Activated naive CD8-positive, alpha-beta T cell treated with anti-CD3 and anti-CD28 coated beads, Interleukin-2, amount 50 U/mL, for 24 hours (primary cell): Measurements from ENCODE around the gene EPB41L5.
A peak's percentile ranks its signal among the peaks of the same experiment; 100 is the strongest.

Source experiments
- ATAC-seq: fragments of 150-1000 bp; cut with Tn5 transposase; one replicate; pipeline ENCODE4 v1.10.0; 2021
- DNase-seq: peaks from one replicate; pipeline ENCODE4 v3.0.0; 2021
- H3K27ac Mint-ChIP-seq: one replicate; pipeline ENCODE4 v1.8.0; 2021; ENCODE audit warnings: mild to moderate bottlenecking, mixed read lengths
- H3K27me3 Mint-ChIP-seq: one replicate; pipeline ENCODE4 v1.8.0; 2021; ENCODE audit warnings: mixed read lengths
- H3K36me3 Mint-ChIP-seq: one replicate; pipeline ENCODE4 v1.8.0; 2021; ENCODE audit warnings: low read depth, mixed read lengths
- H3K4me1 Mint-ChIP-seq: one replicate; pipeline ENCODE4 v1.8.0; 2021; ENCODE audit warnings: mixed read lengths
- H3K4me3 Mint-ChIP-seq: one replicate; pipeline ENCODE4 v1.8.0; 2021; ENCODE audit warnings: mild to moderate bottlenecking, moderate library complexity, mixed read lengths
- H3K9me3 Mint-ChIP-seq: one replicate; pipeline ENCODE4 v1.8.0; 2021; ENCODE audit warnings: mixed read lengths

The EPB41L5 gene

GRCh38 chr2:120222186-120223033, 209.5 kb downstream of the EPB41L5 start:
- DNase-seq: no peak
- Mint-ChIP-seq H3K36me3 (peaks cover 41% of the 10 kb centered on the region), H3K4me1 (peaks cover 44% of the 10 kb centered on the region), H3K9me3 (peaks cover 6% of the 10 kb centered on the region), H3K27me3 (peaks cover 3% of the 10 kb centered on the region), H3K27ac (peak overlapping the region; percentile 87), H3K4me3 (peak overlapping the region; percentile 77)
- ATAC-seq: no peak

- peak within 1 kb of the TSS; percentile 77 for H3K4me3 Mint-ChIP-seq
- peaks cover 3% of the 10 kb centered on the region for H3K27me3 Mint-ChIP-seq
- peaks cover 6% of the 10 kb centered on the region for H3K9me3 Mint-ChIP-seq
- DNase-seq (peak; percentile 92), ATAC-seq (peak; percentile 90)
- peaks cover 52% of the 10 kb centered on the region for H3K4me1 Mint-ChIP-seq
- H3K36me3 Mint-ChIP-seq: peaks cover 35% of the 10 kb centered on the region
- H3K27ac Mint-ChIP-seq: peak within 1 kb of the TSS; percentile 87
Observed at GRCh38 chr2:120223034-120223912, 210.4 kb downstream of the EPB41L5 start, which contains the start of gene TMEM185B. Gene TMEM185B (minus strand): TSS chr2:120223400. CDS start chr2:120222976, 424 bp downstream.

- Mint-ChIP-seq H3K4me3 (peak overlapping the region; percentile 77), H3K36me3 (peaks cover 26% of the 10 kb centered on the region), H3K27ac (peak overlapping the region; percentile 60), H3K9me3 (peaks cover 6% of the 10 kb centered on the region), H3K27me3 (peaks cover 3% of the 10 kb centered on the region), H3K4me1 (peaks cover 61% of the 10 kb centered on the region)
- no peak for DNase-seq
- ATAC-seq: no peak
Observed at GRCh38 chr2:120224256-120224655, 211.4 kb downstream of the EPB41L5 start.

GRCh38 chr2:120224735-120225548, 212.1 kb downstream of the EPB41L5 start:
- DNase-seq (no peak), ATAC-seq (no peak)
- H3K36me3 Mint-ChIP-seq: peaks cover 26% of the 10 kb centered on the region
- H3K4me3 Mint-ChIP-seq: no peak overlapping the region
- H3K27ac Mint-ChIP-seq: peak overlapping the region; percentile 60
- peaks cover 6% of the 10 kb centered on the region for H3K9me3 Mint-ChIP-seq
- peaks cover 3% of the 10 kb centered on the region for H3K27me3 Mint-ChIP-seq
- H3K4me1 Mint-ChIP-seq: peaks cover 64% of the 10 kb centered on the region

GRCh38 chr2:120225549-120226065, 212.7 kb downstream of the EPB41L5 start:
- Mint-ChIP-seq H3K4me3 (no peak overlapping the region), H3K27ac (no peak overlapping the region), H3K36me3 (peaks cover 20% of the 10 kb centered on the region), H3K9me3 (peaks cover 6% of the 10 kb centered on the region), H3K4me1 (peaks cover 66% of the 10 kb centered on the region), H3K27me3 (peaks cover 3% of the 10 kb centered on the region)
- ATAC-seq: no peak
- no peak for DNase-seq

GRCh38 chr2:120226316-120226715, 213.4 kb downstream of the EPB41L5 start:
- H3K4me1 Mint-ChIP-seq: peaks cover 66% of the 10 kb centered on the region
- no peak overlapping the region for H3K4me3 Mint-ChIP-seq
- peaks cover 3% of the 10 kb centered on the region for H3K27me3 Mint-ChIP-seq
- no peak overlapping the region for H3K27ac Mint-ChIP-seq
- ATAC-seq (no peak), DNase-seq (no peak)
- peaks cover 6% of the 10 kb centered on the region for H3K9me3 Mint-ChIP-seq
- peaks cover 13% of the 10 kb centered on the region for H3K36me3 Mint-ChIP-seq

GRCh38 chr2:120227111-120227991, 214.5 kb downstream of the EPB41L5 start:
- H3K4me3 Mint-ChIP-seq: no peak overlapping the region

GRCh38 chr2:120228503-120228902, 215.6 kb downstream of the EPB41L5 start:
- H3K36me3 Mint-ChIP-seq: no peaks in the 10 kb centered on the region
- DNase-seq (no peak), ATAC-seq (no peak)
- H3K4me3 Mint-ChIP-seq: no peak overlapping the region
- peaks cover 3% of the 10 kb centered on the region for H3K27me3 Mint-ChIP-seq
- H3K4me1 Mint-ChIP-seq: peaks cover 75% of the 10 kb centered on the region
- H3K27ac Mint-ChIP-seq: no peak overlapping the region
- H3K9me3 Mint-ChIP-seq: no peaks in the 10 kb centered on the region

More at GRCh38 chr2:120227111-120227991, 214.5 kb downstream of the EPB41L5 start:
- ATAC-seq: peak; percentile 16
- Mint-ChIP-seq H3K4me1 (peaks cover 66% of the 10 kb centered on the region), H3K9me3 (peaks cover 2% of the 10 kb centered on the region), H3K36me3 (peaks cover 3% of the 10 kb centered on the region), H3K27ac (no peak overlapping the region), H3K27me3 (peaks cover 3% of the 10 kb centered on the region)
- no peak for DNase-seq
